AG09319 (cell line): ENCODE data around the gene AP4M1.

ENCODE experiments used
- DNase-seq: peaks from one replicate; pipeline ENCODE4 v3.0.0-alpha.2; 2010; ENCODE audit warnings: low read depth; ENCODE audit errors: extremely low read depth
- CTCF ChIP-seq: IDR thresholded peaks from 2 replicates; pipeline ENCODE4 v1.5.1; 2011; ENCODE audit warnings: low read depth, mild to moderate bottlenecking, inconsistent platforms, low read length, moderate library complexity

Gene AP4M1

DNA sequence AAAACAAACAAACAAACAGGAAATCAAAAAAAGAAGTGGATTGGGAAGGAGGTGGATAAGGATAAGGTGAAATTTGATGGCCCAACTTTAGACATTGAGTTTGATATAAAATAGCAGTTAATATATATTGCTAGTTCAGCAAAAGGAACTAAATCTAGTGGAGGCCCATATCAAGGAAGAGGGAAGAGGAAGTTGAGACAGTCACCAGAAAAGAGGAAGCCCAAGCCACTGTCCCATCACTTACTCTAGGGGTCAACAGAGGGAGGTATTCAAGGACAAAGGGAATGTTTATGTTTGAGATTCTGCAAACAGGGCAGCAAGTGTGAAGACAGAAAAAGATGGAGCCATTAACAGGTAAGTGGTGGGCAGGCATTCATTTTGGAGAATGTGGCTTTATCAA is 51.0 kb downstream of the AP4M1 start:
- TF ChIP-seq CTCF = no peak
- DNase-seq = no peak

DNA sequence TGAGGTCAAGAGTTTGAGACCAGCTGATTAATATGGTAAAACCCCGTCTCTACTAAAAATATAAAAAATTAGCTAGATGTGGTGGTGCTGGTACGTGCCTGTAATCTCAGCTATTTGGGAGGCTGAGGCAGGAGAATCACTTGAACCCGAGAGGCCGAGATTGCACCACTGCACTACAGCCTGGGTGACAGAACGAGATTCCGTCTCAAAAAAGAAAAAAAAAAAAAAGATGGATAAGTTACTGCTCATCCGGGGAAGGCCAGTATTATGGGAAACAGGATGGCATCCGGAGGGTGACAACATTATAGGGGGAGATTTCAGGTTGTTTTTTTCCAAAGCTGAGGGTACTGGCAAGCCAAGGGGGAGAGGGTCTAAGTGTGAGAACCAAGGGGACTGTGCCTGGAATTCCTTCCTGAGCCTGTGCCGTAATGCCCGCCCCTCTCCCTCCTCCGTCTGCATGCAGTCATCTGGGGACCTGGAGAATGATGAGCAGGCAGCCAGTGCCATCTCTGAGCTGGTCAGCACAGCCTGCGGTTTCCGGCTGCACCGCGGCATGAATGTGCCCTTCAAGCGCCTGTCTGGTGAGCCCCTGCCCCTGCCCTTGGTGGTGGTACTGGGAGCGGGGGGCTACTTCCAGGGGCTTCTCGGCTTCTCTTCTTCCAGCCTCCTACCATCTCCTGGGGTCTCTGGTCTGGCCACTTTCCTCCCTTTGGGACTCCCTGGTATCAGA is 51.7 kb downstream of the AP4M1 start:
- DNase-seq = no peak
- no peak for TF ChIP-seq CTCF

- no peak for TF ChIP-seq CTCF
- DNase-seq = no peak
Measured at GRCh38 chr7:100153708-100154535, 52.5 kb downstream of the AP4M1 start.

DNA sequence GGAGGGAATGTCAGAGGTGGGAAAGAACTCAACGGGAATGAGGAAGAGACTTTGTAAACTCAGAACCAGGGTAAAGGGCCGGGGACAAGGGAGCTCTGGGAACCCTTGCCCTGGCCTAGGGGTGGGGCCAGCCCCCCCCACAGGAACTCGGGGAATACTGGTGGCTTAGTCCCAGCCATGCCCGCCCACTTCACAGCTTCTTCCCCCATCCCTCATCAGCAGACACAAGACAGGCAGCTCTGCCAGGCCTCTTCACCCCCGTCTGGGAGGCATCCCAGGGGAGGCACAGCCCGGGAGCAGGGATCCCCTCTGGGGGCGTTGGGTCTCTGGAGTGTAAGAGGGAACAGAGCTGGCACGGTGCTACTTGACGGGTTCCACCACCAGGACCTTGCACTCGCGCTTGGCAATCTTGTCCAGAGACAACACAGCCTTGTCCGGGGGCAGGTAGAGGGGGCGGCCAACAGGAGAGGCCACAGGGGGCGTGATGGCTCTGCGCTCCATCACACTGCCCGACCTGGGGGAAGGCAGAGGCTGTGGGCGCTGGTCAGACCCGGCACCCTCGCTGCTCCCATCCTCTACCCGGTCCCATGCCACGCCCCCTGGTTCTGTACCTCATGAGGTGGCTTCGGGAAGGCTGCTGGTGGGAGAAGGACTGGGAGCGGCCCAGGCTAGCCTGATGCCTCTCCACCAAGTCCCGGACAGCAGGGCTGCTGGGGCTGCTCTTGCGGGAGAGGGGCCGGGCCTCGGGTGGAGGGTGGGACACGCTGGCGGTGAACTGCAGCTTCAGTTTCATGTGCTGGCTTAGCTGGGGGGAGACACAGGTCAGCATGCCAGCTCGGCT is 53.4 kb downstream of the AP4M1 start:
- DNase-seq = no peak

GRCh38 chr7:100155553-100156317 is 54.3 kb downstream of the AP4M1 start:
- TF ChIP-seq CTCF = no peak
- DNase-seq = no peak

More for the DNA sequence above, 53.4 kb downstream of the AP4M1 start:
- no peak for TF ChIP-seq CTCF

GRCh38 chr7:100156331-100157068 is 55.1 kb downstream of the AP4M1 start:
- no peak for TF ChIP-seq CTCF

More at GRCh38 chr7:100156331-100157068, 55.1 kb downstream of the AP4M1 start:
- DNase-seq = no peak
